ENCODE results near the gene FAIM2.

- TF ChIP-seq CTCF (IDR thresholded peaks at IDR 0.05; ENCODE audit: poor library complexity, severe bottlenecking), result no peak
- no peak for TF ChIP-seq REST (IDR thresholded peaks at IDR 0.05; ENCODE audit: borderline replicate concordance)
- no peak for TF ChIP-seq POLR2AphosphoS5 (IDR thresholded peaks at IDR 0.05)
Observed at GRCh38 chr12:49932023-49932422, 28.3 kb upstream of the FAIM2 start.

Measured in neural cell (in vitro differentiated cells).